ENCODE measurements around the gene ZBTB45. TPM values are rescaled to one million over a fixed set of nuclear protein-coding genes. Genes with fewer than 3 reads are reported as not detected.

Gene ZBTB45
- total and polyA plus RNA-seq, 2 donors (not counting 3 experiments of a cell fraction or from before 2014, with no cell fraction given) = 17.8 to 21.8 TPM

GRCh38 chr19:58554494-58555368 is 35.1 kb upstream of the ZBTB45 start, which contains the start of gene CHMP2A:
CHMP2A (minus strand) TSS chr19:58555105; CDS start chr19:58554212, 893 bp downstream.
- peak within 1 kb of the TSS; percentile 72 for H3K4me2 ChIP-seq (ENCODE audit: insufficient read depth, low read length)
- FAIRE-seq (peak; percentile 93), DNase-seq (ENCODE audit: low read depth, low spot score) (peak; percentile 97)
- peak within 1 kb of the TSS; percentile 66 for H3K9ac ChIP-seq (replicated peaks; ENCODE audit: extremely low read depth, insufficient read depth, low read length)
- TF ChIP-seq CTCF (IDR thresholded peaks at IDR 0.05; ENCODE audit: extremely low read depth in 1 of 2, insufficient read depth in 1 of 2, low read depth in 1 of 2, low read length in 2 of 2) (no peak), JUN (IDR thresholded peaks at IDR 0.05; ENCODE audit: borderline replicate concordance, insufficient read depth, insufficient read length, low read depth) (no peak), FOS (IDR thresholded peaks at IDR 0.05; ENCODE audit: borderline replicate concordance, insufficient read depth, low read length) (no peak), MYC (IDR thresholded peaks at IDR 0.05; ENCODE audit: low read depth, low read length) (no peak), POLR2A (IDR thresholded peaks at IDR 0.05; ENCODE audit: low read depth, low read length) (peak; percentile 94), POLR2AphosphoS5 (IDR thresholded peaks at IDR 0.05; ENCODE audit: insufficient read depth, low read depth, low read length) (peak; percentile 99), GATA2 (IDR thresholded peaks at IDR 0.05; ENCODE audit: insufficient read depth, insufficient read length, low read depth, low read length) (no peak), MAX (IDR thresholded peaks at IDR 0.05; ENCODE audit: insufficient read depth, insufficient read length) (peak; percentile 32), EZH2 (IDR thresholded peaks at IDR 0.05; ENCODE audit: borderline replicate concordance, low read depth, low read length, severe bottlenecking) (no peak)
- peaks cover 23% of the 10 kb centered on the region for H3K79me2 ChIP-seq (ENCODE audit: control insufficient read depth, insufficient read depth, low read length)
- POLR2A ChIA-PET = interaction anchor here (0.8 to 3.1 kb wide), 3 partner anchors 11 to 41 kb away, joined by 4 to 17 read pairs (median 4); partner anchors contain the start of gene TRIM28
- H3K36me3 ChIP-seq (ENCODE audit: control insufficient read depth in 2 of 2, extremely low read depth in 1 of 2, insufficient read depth in 2 of 2, low read length in 2 of 2) = peaks cover 14 to 35% of the 10 kb centered on the region in 2 experiments
- dilution Hi-C loops (cut with MboI; ENCODE audit: extremely low pct_ligation_motif_present, low sequenced_read_pairs) (no loop called here), intact Hi-C loops (cut with micrococcal nuclease) (loop anchor here (1.0 kb wide), 2 partner anchors 10 to 35 kb away; partner anchors contain the start of genes TRIM28 and ZBTB45)
- CTCF ChIA-PET = interaction anchor here (0.9 to 3.7 kb wide), 7 partner anchors 10 to 41 kb away, joined by 3 to 60 read pairs (median 9); partner anchors contain the start of genes MZF1 and ZBTB45
- H3K4me1 ChIP-seq (ENCODE audit: control insufficient read depth, extremely low read depth, insufficient read depth, low read length) = peaks cover 31% of the 10 kb centered on the region
- no peak within 1 kb of the TSS for H2AFZ ChIP-seq (ENCODE audit: low read depth, low read length)
- peak within 1 kb of the TSS; percentile 35 to 62 (median 49) for H3K4me3 ChIP-seq (replicated peaks in 1 of 3; ENCODE audit: insufficient read depth in 1 of 3, low read depth in 1 of 3, low read length in 3 of 3)
- H4K20me1 ChIP-seq (replicated peaks; ENCODE audit: control insufficient read depth, extremely low read depth, insufficient read depth, low read length) = no peaks in the 10 kb centered on the region
- BruUV-seq (replicated peaks) = TSS peak; percentile 53
- H3K9me1 ChIP-seq (replicated peaks; ENCODE audit: control insufficient read depth, extremely low read depth, insufficient read depth, low read length) = no peaks in the 10 kb centered on the region
- H3K9me3 ChIP-seq (replicated peaks; ENCODE audit: control insufficient read depth, insufficient read depth, low read length) = no peaks in the 10 kb centered on the region
- peak within 1 kb of the TSS; percentile 54 for H3K27ac ChIP-seq (ENCODE audit: insufficient read depth, low read depth, low read length)
- H3K27me3 ChIP-seq (ENCODE audit: control insufficient read depth in 2 of 2, insufficient read depth in 2 of 2, low read length in 2 of 2) = no peaks in the 10 kb centered on the region
